GM12892 (cell line): ENCODE measurements around the gene EPHB1.

Experiments used
- DNase-seq: peaks from one replicate; pipeline ENCODE4 v3.0.0; 2011; ENCODE audit not compliant: insufficient read length
- FAIRE-seq: peaks from 2 replicates; lab custom pipeline; 2011; peaks lifted over from hg19 to GRCh38; lab: Jason Lieb, UNC
- POLR2A ChIP-seq: IDR thresholded peaks from 2 replicates; pipeline ENCODE4 v1.6.1; 2011; ENCODE audit warnings: low read depth, low read length, control low read depth
- POLR2AphosphoS5 ChIP-seq: IDR thresholded peaks from 2 replicates; pipeline ENCODE4 v1.6.1; 2011; ENCODE audit warnings: low read depth, low read length, control low read depth
- TAF1 ChIP-seq: IDR thresholded peaks from 2 replicates; pipeline ENCODE4 v1.6.1; 2011; ENCODE audit warnings: low read depth, mild to moderate bottlenecking, control low read depth, low read length, borderline replicate concordance

Gene EPHB1

GRCh38 chr3:135304378-135304777 is 509.3 kb downstream of the EPHB1 start:
- TF ChIP-seq POLR2A (no peak), TAF1 (no peak), POLR2AphosphoS5 (no peak)
- FAIRE-seq = no peak

More at GRCh38 chr3:135304378-135304777, 509.3 kb downstream of the EPHB1 start:
- DNase-seq = no peak
